Lower lobe of right lung (tissue), 2 donors: ENCODE measurements around the gene SELENOF. TPM values are rescaled to one million over a fixed set of nuclear protein-coding genes. Genes with fewer than 3 reads are reported as not detected.

Source experiments
- ATAC-seq, 2 donors: fragments of 200-7000 bp; cut with Tn5 transposase; one replicate each; pipeline ENCODE4 v1.9.1; 2020 to 2022; ENCODE audit warnings: mild to moderate bottlenecking in 2 of 2, moderate library complexity in 2 of 2
- DNase-seq: peaks from one replicate; pipeline ENCODE4 v3.0.0-alpha.2; 2020
- H3K27ac ChIP-seq: fragments of 200-600 bp; one replicate; pipeline ENCODE4 v1.8.0; 2022
- H3K27me3 ChIP-seq: fragments of 200-600 bp; one replicate; pipeline ENCODE4 v1.8.0; 2022; ENCODE audit warnings: low read depth
- H3K36me3 ChIP-seq: fragments of 200-600 bp; one replicate; pipeline ENCODE4 v1.8.0; 2022; ENCODE audit warnings: mild to moderate bottlenecking
- H3K4me1 ChIP-seq: fragments of 200-600 bp; one replicate; pipeline ENCODE4 v1.8.0; 2022
- H3K4me3 ChIP-seq: fragments of 200-600 bp; one replicate; pipeline ENCODE4 v1.8.0; 2022; ENCODE audit warnings: mild to moderate bottlenecking
- H3K9me3 ChIP-seq: fragments of 200-600 bp; one replicate; pipeline ENCODE4 v1.8.0; 2022
- intact Hi-C: fragments of 100-400 bp; cut with DNase I; formaldehyde crosslinking; loops from one replicate; pipeline ENCODE4 v1.11.0; 2022
- total RNA-seq: library from RNA; stranded (reverse); fragmentation: NEBNext Ultra II Directional; extraction: Animal tissue kit (Norgen Biotek cat#: 25700); gene quantifications from one replicate; pipeline ENCODE4 v1.2.1, GENCODE V29; 2021
- TF ChIP-seq, protein P1 (sequence below): fragments of 200-600 bp; IDR thresholded peaks from one replicate; pipeline ENCODE4 v1.8.0; 2022; ENCODE audit warnings: antibody characterized with exemption, mild to moderate bottlenecking
- donor health status: DM: no; HTN: yes; CAD: no; lungs with severe emphysema.

The SELENOF gene
- total RNA-seq, 1 donor from 2014 or later = 197 TPM

DNA sequence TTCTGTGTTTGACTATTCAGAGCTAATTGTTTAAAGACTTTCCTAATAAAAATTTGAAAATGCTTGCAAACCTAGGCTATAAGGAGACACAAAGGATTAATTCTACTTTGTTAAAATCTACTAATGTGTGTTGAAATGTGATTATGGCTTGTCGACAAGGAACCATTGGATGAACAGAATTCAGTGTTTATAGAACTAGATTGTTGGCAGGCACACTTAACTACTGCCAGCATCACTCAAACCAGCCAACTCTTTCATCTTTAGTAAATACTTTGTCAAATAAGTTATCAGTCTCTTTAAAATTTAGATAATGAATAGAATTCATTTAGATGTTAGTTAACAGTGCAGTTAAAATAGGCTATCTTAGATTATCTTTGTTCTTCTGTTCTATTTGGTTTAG, 28.1 kb upstream of the SELENOF start:
- H3K4me3 ChIP-seq = no peak overlapping the region
- no peaks in the 10 kb centered on the region for H3K27me3 ChIP-seq
- intact Hi-C loops = no loop called here
- no peaks in the 10 kb centered on the region for H3K9me3 ChIP-seq
- ATAC-seq (no peak), DNase-seq (no peak)
- peaks cover 5% of the 10 kb centered on the region for H3K4me1 ChIP-seq
- no peak overlapping the region for H3K27ac ChIP-seq
- no peaks in the 10 kb centered on the region for H3K36me3 ChIP-seq
- TF ChIP-seq, protein P1, sequence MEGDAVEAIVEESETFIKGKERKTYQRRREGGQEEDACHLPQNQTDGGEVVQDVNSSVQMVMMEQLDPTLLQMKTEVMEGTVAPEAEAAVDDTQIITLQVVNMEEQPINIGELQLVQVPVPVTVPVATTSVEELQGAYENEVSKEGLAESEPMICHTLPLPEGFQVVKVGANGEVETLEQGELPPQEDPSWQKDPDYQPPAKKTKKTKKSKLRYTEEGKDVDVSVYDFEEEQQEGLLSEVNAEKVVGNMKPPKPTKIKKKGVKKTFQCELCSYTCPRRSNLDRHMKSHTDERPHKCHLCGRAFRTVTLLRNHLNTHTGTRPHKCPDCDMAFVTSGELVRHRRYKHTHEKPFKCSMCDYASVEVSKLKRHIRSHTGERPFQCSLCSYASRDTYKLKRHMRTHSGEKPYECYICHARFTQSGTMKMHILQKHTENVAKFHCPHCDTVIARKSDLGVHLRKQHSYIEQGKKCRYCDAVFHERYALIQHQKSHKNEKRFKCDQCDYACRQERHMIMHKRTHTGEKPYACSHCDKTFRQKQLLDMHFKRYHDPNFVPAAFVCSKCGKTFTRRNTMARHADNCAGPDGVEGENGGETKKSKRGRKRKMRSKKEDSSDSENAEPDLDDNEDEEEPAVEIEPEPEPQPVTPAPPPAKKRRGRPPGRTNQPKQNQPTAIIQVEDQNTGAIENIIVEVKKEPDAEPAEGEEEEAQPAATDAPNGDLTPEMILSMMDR = no peak

DNA sequence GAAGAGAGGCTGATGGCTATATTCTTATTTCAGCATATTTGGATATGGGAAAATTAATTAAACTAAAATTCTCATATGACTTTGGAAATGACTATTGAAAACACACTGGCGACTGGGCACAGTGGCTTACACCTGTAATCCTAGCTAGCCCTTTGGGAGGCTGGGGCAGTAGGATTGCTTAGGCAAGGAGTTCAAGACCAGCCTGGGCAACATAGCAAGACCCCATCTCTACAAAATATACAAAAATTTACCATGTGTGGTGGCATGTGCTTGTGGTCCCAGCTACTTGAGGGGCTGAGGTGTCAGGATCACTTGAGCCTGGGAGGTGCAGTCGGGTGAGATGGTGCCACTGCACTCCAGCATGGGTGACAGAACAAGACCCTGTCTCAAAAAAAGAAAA, 26.7 kb upstream of the SELENOF start:
- ATAC-seq = no peak
- no peak overlapping the region for H3K27ac ChIP-seq
- no peak for DNase-seq
- H3K27me3 ChIP-seq = no peaks in the 10 kb centered on the region
- no peaks in the 10 kb centered on the region for H3K36me3 ChIP-seq
- H3K4me1 ChIP-seq = peaks cover 5% of the 10 kb centered on the region
- no peaks in the 10 kb centered on the region for H3K9me3 ChIP-seq
- TF ChIP-seq, protein P1 = no peak
- H3K4me3 ChIP-seq = no peak overlapping the region
- intact Hi-C loops = no loop called here

DNA sequence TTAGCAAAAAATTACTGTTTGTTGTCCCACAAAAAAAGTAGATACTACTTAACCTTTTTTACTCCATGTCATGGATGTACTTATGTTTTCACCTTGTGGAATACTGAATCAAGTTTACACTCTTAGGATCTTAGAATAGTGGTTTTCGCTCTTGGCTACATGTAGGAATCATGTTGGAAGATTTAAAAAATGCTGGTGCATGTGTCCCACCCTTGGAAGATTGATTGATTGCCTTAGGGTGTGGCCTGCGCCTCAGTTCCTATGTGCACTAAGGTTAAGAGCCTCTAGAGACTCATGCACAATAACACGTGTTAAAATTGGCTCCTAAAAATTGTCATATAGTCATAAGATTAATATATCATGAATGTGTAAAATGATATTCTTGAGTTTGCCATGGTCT, 25.5 kb upstream of the SELENOF start:
- TF ChIP-seq, protein P1 = no peak
- no peak for DNase-seq
- no peak overlapping the region for H3K4me3 ChIP-seq
- no peak overlapping the region for H3K27ac ChIP-seq
- peaks cover 5% of the 10 kb centered on the region for H3K4me1 ChIP-seq
- H3K9me3 ChIP-seq = no peaks in the 10 kb centered on the region
- no peaks in the 10 kb centered on the region for H3K27me3 ChIP-seq
- intact Hi-C loops = no loop called here
- no peak for ATAC-seq
- H3K36me3 ChIP-seq = no peaks in the 10 kb centered on the region

DNA sequence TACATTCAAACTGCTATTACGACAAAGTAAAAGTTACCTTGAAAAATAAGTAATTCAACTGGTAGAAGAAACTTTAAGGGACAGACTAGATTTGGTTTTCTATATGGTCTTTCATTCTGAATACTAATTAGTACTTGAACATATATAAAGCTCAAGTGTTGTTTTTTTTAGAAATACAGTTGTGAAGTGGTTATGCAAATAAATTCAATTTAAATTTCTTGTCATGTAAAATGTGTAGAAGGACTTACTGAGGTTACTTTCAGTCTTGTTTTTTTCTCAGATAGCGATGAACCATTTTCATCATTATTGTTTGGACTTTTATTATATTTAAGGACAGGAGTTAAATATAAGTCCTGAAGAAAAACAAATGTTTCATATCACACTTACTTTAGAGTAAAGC, 24.9 kb upstream of the SELENOF start:
- Histone ChIP-seq H3K9me3 (no peaks in the 10 kb centered on the region), H3K27ac (no peak overlapping the region), H3K4me1 (peaks cover 5% of the 10 kb centered on the region), H3K4me3 (no peak overlapping the region), H3K27me3 (no peaks in the 10 kb centered on the region), H3K36me3 (no peaks in the 10 kb centered on the region)
- TF ChIP-seq, protein P1 = no peak
- intact Hi-C loops = no loop called here
- ATAC-seq = no peak
- DNase-seq = no peak

DNA sequence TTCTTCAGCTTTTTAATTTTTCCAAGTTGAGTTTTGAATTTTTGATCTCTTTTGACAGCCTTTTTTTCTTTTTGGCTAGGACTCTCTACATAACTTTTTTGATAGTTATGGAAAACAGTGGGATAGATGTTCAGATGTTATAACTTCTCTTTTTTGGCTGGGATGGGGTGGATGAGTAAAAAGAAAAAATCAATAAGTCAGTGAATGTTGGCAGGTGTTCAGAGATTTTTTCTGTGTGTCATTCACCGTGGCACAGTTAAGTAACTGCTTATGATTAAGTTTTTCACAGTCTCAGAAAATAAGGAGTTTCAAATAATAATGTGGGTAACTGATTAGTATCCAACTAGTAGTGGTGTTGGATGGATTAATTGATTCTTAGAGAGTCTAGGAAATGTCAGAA, 24.5 kb upstream of the SELENOF start:
- ATAC-seq = no peak
- Histone ChIP-seq H3K4me1 (peaks cover 5% of the 10 kb centered on the region), H3K27ac (no peak overlapping the region), H3K27me3 (no peaks in the 10 kb centered on the region), H3K36me3 (no peaks in the 10 kb centered on the region), H3K9me3 (no peaks in the 10 kb centered on the region), H3K4me3 (no peak overlapping the region)
- intact Hi-C loops = no loop called here
- TF ChIP-seq, protein P1 = no peak
- DNase-seq = no peak
